C4-2B (cell line): ENCODE data around the gene RNF141.

Experiments used
- CTCF ChIP-seq: fragments of 450-650 bp; conservative IDR thresholded peaks from 2 replicates; pipeline ENCODE4 v1.5.1; 2017; ENCODE audit warnings: mild to moderate bottlenecking
- ZFX ChIP-seq: fragments of 450-650 bp; IDR thresholded peaks from 2 replicates; pipeline ENCODE4 v1.6.1; 2017

DNA sequence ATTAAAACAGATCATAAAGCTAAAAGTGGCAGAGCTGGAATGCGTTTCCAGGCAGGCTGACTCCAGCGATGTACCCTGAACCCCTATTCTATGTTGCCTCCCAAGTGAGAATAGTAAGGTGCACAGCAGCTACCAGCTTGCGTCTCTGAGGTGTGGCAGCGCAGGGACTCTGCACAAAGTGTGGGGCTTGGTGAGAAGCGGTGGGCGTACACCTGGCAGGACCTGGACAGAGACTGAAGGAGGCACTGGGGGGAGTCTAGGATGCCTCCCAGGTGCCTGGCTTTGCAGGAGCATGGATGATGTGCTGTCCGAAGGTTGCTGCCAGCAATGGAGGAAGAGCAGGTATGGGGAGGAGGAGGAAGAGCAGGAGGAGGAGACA lies 43.0 kb downstream of the RNF141 start:
- TF ChIP-seq CTCF (no peak), ZFX (no peak)
